Amygdala (tissue), 56 donors: ENCODE measurements around the gene C6orf52.
"Not testable (repeated sequence)": the region's sequence is repeated elsewhere in the genome, so short reads cannot be mapped to it uniquely, and the experiment has no call there.

ENCODE experiments used
- DNase-seq, 56 donors: peaks; one replicate each; lab custom pipeline; 2025; lab: John Stamatoyannopoulos, UW

Gene C6orf52

GRCh38 chr6:10713962-10714361 lies 19.5 kb upstream of the C6orf52 start:
- no peak for DNase-seq

GRCh38 chr6:10696655-10697054 lies 2.2 kb upstream of the C6orf52 start:
- DNase-seq: no peak

- DNase-seq: no peak
Measured at GRCh38 chr6:10695086-10695657, 756 bp upstream of the C6orf52 start.

- DNase-seq: no peak
Measured at GRCh38 chr6:10692965-10693538, 1.4 kb downstream of the C6orf52 start.

- DNase-seq: no peak
Measured at GRCh38 chr6:10690651-10691445, 3.6 kb downstream of the C6orf52 start.

GRCh38 chr6:10687582-10687981 lies 6.8 kb downstream of the C6orf52 start:
- no peak for DNase-seq

GRCh38 chr6:10686901-10687300 lies 7.5 kb downstream of the C6orf52 start:
- no peak for DNase-seq

GRCh38 chr6:10685092-10685915 lies 9.1 kb downstream of the C6orf52 start:
- no peak for DNase-seq

GRCh38 chr6:10684618-10685017 lies 9.8 kb downstream of the C6orf52 start:
- no peak for DNase-seq

GRCh38 chr6:10682355-10682988 lies 11.9 kb downstream of the C6orf52 start:
- no peak for DNase-seq

- no peak for DNase-seq
Measured at GRCh38 chr6:10681795-10682194, 12.6 kb downstream of the C6orf52 start.

GRCh38 chr6:10678456-10678855 lies 16.0 kb downstream of the C6orf52 start:
- DNase-seq: no peak

- DNase-seq: no peak
Measured at GRCh38 chr6:10676403-10676802, 18.0 kb downstream of the C6orf52 start.

- no peak for DNase-seq
Measured at GRCh38 chr6:10668126-10668917, 26.1 kb downstream of the C6orf52 start.

GRCh38 chr6:10665595-10665994 lies 28.8 kb downstream of the C6orf52 start:
- DNase-seq: not testable (repeated sequence)

- DNase-seq: no peak
Measured at GRCh38 chr6:10662742-10663141, 31.7 kb downstream of the C6orf52 start.

GRCh38 chr6:10662207-10662606 lies 32.2 kb downstream of the C6orf52 start:
- no peak for DNase-seq

- not testable (repeated sequence) for DNase-seq
Measured at GRCh38 chr6:10660431-10661191, 33.8 kb downstream of the C6orf52 start.
